K562 treated with DMSO at 1 percent for 4 hours (cell line): ENCODE results near the gene PCTP. TPM values are rescaled to one million over a fixed set of nuclear protein-coding genes. Genes with fewer than 3 reads are reported as not detected.

Experiments
- total RNA-seq: library from RNA; unstranded; fragments of 300-600 nt; gene quantifications from 2 replicates; pipeline ENCODE4 v1.2.3, GENCODE V29; 2022; ENCODE audit not compliant: insufficient read depth

The PCTP gene
- 65.7 and 71.6 TPM in 2 replicates for total RNA-seq

DNA sequence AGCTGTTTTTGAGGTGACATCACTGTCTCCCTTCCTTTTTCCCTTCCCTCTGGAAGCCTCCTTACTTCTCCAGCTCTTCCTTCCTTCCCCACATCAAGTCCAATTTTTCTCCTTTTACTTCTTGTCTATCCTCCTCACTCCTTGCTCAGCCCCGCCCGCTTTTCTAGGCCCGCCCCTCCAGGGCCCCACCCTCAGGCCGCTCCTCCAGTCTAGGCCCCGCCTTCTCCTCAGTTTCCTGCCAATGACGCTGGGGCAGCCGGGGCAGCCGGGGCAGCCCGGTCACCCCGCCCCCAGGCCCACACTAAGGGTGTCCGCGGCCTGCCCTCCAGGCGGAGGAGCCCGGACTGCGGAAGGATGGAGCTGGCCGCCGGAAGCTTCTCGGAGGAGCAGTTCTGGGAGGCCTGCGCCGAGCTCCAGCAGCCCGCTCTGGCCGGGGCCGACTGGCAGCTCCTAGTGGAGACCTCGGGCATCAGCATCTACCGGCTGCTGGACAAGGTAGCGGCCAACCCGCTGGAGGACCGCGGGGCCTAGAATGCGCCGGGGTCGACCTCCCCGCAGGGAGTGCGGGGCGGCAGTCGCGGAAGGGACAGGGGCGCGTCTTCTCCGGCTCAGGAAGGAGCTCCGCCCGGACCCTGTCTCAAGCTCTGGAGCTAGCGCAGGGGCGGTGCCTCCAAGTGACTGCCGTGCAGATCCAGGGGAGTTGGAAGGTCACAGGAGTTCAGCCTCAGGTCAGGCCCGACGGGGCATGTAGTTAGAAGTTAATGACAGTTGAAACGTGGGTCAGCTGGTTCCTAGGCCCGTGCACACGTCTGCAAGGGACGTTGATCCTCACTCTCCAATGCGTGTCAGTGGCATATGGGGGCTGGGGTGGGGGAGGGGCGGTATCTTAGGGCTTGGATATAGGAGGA, at the start of gene PCTP:
PCTP (plus strand) TSS at position 302 of the 908 bp plus-strand sequence; CDS start at position 355, 53 bp downstream.

DNA sequence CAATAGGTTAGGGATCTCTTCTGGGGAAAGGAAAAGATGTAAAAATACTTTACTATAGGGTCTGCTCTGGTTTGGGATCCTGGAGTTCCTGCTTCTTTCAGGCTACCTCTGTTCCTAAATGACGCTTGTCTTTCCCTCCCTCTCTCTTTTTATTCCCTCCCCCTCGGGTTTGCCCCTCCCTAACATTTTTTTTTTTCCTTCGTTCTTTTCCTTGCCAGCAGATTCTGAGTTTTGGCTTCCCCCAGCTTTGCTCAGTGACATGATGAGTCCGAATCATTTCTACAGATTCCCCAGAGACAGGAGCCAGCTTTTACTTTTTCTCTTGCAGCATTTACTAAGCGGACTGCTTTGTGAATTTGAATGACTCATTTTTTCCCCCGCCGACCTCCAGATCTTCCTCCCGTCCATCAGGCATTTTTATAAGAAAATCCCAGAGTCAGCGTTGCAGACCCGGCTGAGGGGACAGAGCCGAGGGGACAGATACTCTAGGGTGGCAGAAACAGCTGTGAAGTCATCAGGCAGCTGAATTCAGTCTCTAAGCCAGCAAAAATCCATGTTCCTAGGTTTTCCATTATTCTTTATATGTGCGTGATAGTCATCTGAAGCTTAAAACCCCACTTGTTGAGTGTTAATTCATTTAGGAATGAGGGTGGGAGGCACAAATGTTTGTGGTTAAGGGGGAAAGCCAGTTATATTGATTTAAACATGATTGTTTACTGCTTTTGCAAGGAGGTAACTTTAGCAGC, 27.9 kb upstream of the PCTP start, which contains the start of gene TMEM100:
TMEM100 (minus strand) TSS at position 123 of the 746 bp plus-strand sequence. CDS start 1,794 bp downstream, outside the sequence.

Other genes starting within 250 kb of the PCTP start
- not detected in 2 replicates for gene SMIM36, start 239.6 kb upstream of the PCTP start, total RNA-seq
- gene TMEM100, start 28.2 kb upstream of the PCTP start, total RNA-seq: 0.87 TPM in 1 of 2 replicates, not detected in the other